ENCODE results near the gene RNF151. TPM values are rescaled to one million over a fixed set of nuclear protein-coding genes. Genes with fewer than 3 reads are reported as not detected.

Gene RNF151
- total RNA-seq, 1 experiment from 2014 or later: not detected

- no TSS peak for BruUV-seq (replicated peaks)
- ATAC-seq (no peak), DNase-seq (ENCODE audit: low read depth, low spot score) (no peak)
- H3K4me1 ChIP-seq (ENCODE audit: control insufficient read depth, insufficient read depth, low read length): peaks cover 7% of the 10 kb centered on the region
- no peaks in the 10 kb centered on the region for H3K27me3 ChIP-seq (ENCODE audit: control insufficient read depth, insufficient read depth, low read length)
- H3K36me3 ChIP-seq (ENCODE audit: control insufficient read depth, insufficient read depth, low read length): no peaks in the 10 kb centered on the region; the same call in 1 of the 2 replicates
- no peak overlapping the region for H3K27ac ChIP-seq (ENCODE audit: low read length)
- intact Hi-C loops (cut with micrococcal nuclease; ENCODE audit: unreplicated experiment) (no loop called here), in situ Hi-C loops (cut with HindIII; ENCODE audit: low pct_unique_long_range_greater_than_20kb, low sequenced_read_pairs) (no loop called here)
- no peaks in the 10 kb centered on the region for H3K9me3 ChIP-seq (ENCODE audit: control insufficient read depth, insufficient read depth, low read depth, low read length)
- POLR2A ChIA-PET: no interaction called here
- TF ChIP-seq CTCF (IDR thresholded peaks at IDR 0.05) (no peak), REST (IDR thresholded peaks at IDR 0.05; ENCODE audit: insufficient read depth in 1 of 2, low read depth in 2 of 2, low read length in 1 of 2) (no peak), TCF7L2 (IDR thresholded peaks at IDR 0.05; ENCODE audit: low read depth, low read length) (no peak), SIN3A (IDR thresholded peaks at IDR 0.05; ENCODE audit: borderline replicate concordance, insufficient read depth, low read depth, low read length) (no peak), POLR2AphosphoS5 (IDR thresholded peaks at IDR 0.05; ENCODE audit: low read depth, low read length) (no peak)
- H3K4me3 ChIP-seq (ENCODE audit: low read depth in 2 of 2, low read length in 2 of 2): no peak overlapping the region
- CTCF ChIA-PET: interaction anchor here (0.7 kb wide), 1 partner anchor 9 kb away, joined by 7 read pairs; no protein-coding TSS in a partner anchor
Observed at GRCh38 chr16:2013527-2013926, 46.9 kb downstream of the RNF151 start.

GRCh38 chr16:2015117-2015946 lies 48.7 kb downstream of the RNF151 start:
- ChIA-PET POLR2A (no interaction called here), CTCF (no interaction called here)
- in situ Hi-C loops (cut with HindIII; ENCODE audit: low pct_unique_long_range_greater_than_20kb, low sequenced_read_pairs) (no loop called here), intact Hi-C loops (cut with micrococcal nuclease; ENCODE audit: unreplicated experiment) (no loop called here)
- no peak overlapping the region for H3K27ac ChIP-seq (ENCODE audit: low read length)
- H3K36me3 ChIP-seq (ENCODE audit: control insufficient read depth, insufficient read depth, low read length): no peaks in the 10 kb centered on the region; the same call in 1 of the 2 replicates
- no peak for ATAC-seq
- H3K4me3 ChIP-seq (ENCODE audit: low read depth in 2 of 2, low read length in 2 of 2): no peak overlapping the region
- H3K4me1 ChIP-seq (ENCODE audit: control insufficient read depth, insufficient read depth, low read length): peaks cover 5% of the 10 kb centered on the region
- no peaks in the 10 kb centered on the region for H3K9me3 ChIP-seq (ENCODE audit: control insufficient read depth, insufficient read depth, low read depth, low read length)
- BruUV-seq (replicated peaks): no TSS peak
- DNase-seq (ENCODE audit: low read depth, low spot score): no peak
- TF ChIP-seq POLR2AphosphoS5 (IDR thresholded peaks at IDR 0.05; ENCODE audit: low read depth, low read length) (no peak), CTCF (IDR thresholded peaks at IDR 0.05) (no peak), REST (IDR thresholded peaks at IDR 0.05; ENCODE audit: insufficient read depth in 1 of 2, low read depth in 2 of 2, low read length in 1 of 2) (no peak), TCF7L2 (IDR thresholded peaks at IDR 0.05; ENCODE audit: low read depth, low read length) (no peak), SIN3A (IDR thresholded peaks at IDR 0.05; ENCODE audit: borderline replicate concordance, insufficient read depth, low read depth, low read length) (no peak)
- H3K27me3 ChIP-seq (ENCODE audit: control insufficient read depth, insufficient read depth, low read length): no peaks in the 10 kb centered on the region

Measured in Panc1 (cell line).